HepG2 (cell line): Measurements from ENCODE around the gene BRCA1. TPM values are rescaled to one million over a fixed set of nuclear protein-coding genes. Genes with fewer than 3 reads are reported as not detected.

Source experiments
- ATF7-NPFF ChIP-seq: sonication (generic); formaldehyde crosslinking; IDR thresholded peaks from 2 replicates; pipeline ENCODE4 v1.8.1; 2023; ENCODE audit warnings: mild to moderate bottlenecking, low read depth, missing genetic modification reagents, moderate library complexity
- DNMT1 ChIP-seq: sonication (generic); formaldehyde crosslinking; IDR thresholded peaks from 2 replicates; pipeline ENCODE4 v1.5.1; 2020; ENCODE audit warnings: mild to moderate bottlenecking, missing genetic modification reagents
- ETV5 ChIP-seq: IDR thresholded peaks from 2 replicates; pipeline ENCODE4 v1.6.1; 2018; ENCODE audit warnings: missing biosample characterization, missing genetic modification reagents, inconsistent platforms, borderline replicate concordance
- HNF4G ChIP-seq, 2 experiments: sonication (generic) in 1 of 2; formaldehyde crosslinking in 1 of 2; IDR thresholded peaks; 2 replicates each; pipeline versions ENCODE4 v1.4.0 to v1.6.1; 2011 to 2020; ENCODE audit warnings: borderline replicate concordance in 2 of 2, low read depth in 2 of 2, mild to moderate bottlenecking in 2 of 2, low read length in 1 of 2, missing genetic modification reagents in 1 of 2, moderate library complexity in 1 of 2
- JUNB ChIP-seq: sonication (generic); formaldehyde crosslinking; IDR thresholded peaks from 2 replicates; pipeline ENCODE4 v1.8.0; 2022; ENCODE audit warnings: missing genetic modification reagents, mild to moderate bottlenecking, borderline replicate concordance
- KMT2A ChIP-seq: sonication (generic); formaldehyde crosslinking; IDR thresholded peaks from 2 replicates; pipeline ENCODE4 v1.4.0; 2020; ENCODE audit warnings: missing genetic modification reagents
- NFKB2 ChIP-seq: sonication (generic); formaldehyde crosslinking; IDR thresholded peaks from 2 replicates; pipeline ENCODE4 v1.4.0; 2020; ENCODE audit warnings: missing genetic modification reagents, borderline replicate concordance
- SIN3A ChIP-seq: IDR thresholded peaks from 2 replicates; pipeline ENCODE4 v1.6.1; 2011; ENCODE audit warnings: low read depth, mild to moderate bottlenecking, control low read depth, low read length, borderline replicate concordance
- SP1 ChIP-seq, 2 experiments: fragments of 450-650 bp in 1 of 2; sonication (generic) in 1 of 2; formaldehyde crosslinking in 1 of 2; IDR thresholded peaks; 2 replicates each; pipeline versions ENCODE4 v1.4.0 to v1.6.1; 2016 to 2020; ENCODE audit warnings: missing genetic modification reagents in 1 of 2
- TIGD3 ChIP-seq: sonication (generic); formaldehyde crosslinking; IDR thresholded peaks from 2 replicates; pipeline ENCODE4 v1.5.1; 2020; ENCODE audit warnings: mild to moderate bottlenecking, missing genetic modification reagents, borderline replicate concordance
- ZBED4 ChIP-seq: sonication (generic); formaldehyde crosslinking; IDR thresholded peaks from 2 replicates; pipeline ENCODE4 v1.4.0; 2020; ENCODE audit warnings: missing genetic modification reagents, borderline replicate concordance
- ZBTB10 ChIP-seq: sonication (generic); formaldehyde crosslinking; IDR thresholded peaks from 2 replicates; pipeline ENCODE4 v1.4.0; 2020; ENCODE audit warnings: missing genetic modification reagents, borderline replicate concordance
- ZFP90 ChIP-seq: sonication (generic); formaldehyde crosslinking; IDR thresholded peaks from 2 replicates; pipeline ENCODE4 v1.8.0; 2022; ENCODE audit warnings: missing genetic modification reagents, mild to moderate bottlenecking, inconsistent platforms, borderline replicate concordance
- ZNF296 ChIP-seq: sonication (generic); formaldehyde crosslinking; conservative IDR thresholded peaks from 2 replicates; pipeline ENCODE4 v1.5.0; 2020; ENCODE audit warnings: mild to moderate bottlenecking, missing genetic modification reagents
- ZNF576 ChIP-seq: sonication (generic); formaldehyde crosslinking; IDR thresholded peaks from 2 replicates; pipeline ENCODE4 v1.4.0; 2020; ENCODE audit warnings: mild to moderate bottlenecking, missing genetic modification reagents
- ZNF629 ChIP-seq: sonication (generic); formaldehyde crosslinking; conservative IDR thresholded peaks from 2 replicates; pipeline ENCODE4 v1.5.0; 2020; ENCODE audit warnings: missing genetic modification reagents
- ZNF703 ChIP-seq: sonication (generic); formaldehyde crosslinking; IDR thresholded peaks from 2 replicates; pipeline ENCODE4 v1.5.1; 2020; ENCODE audit warnings: missing genetic modification reagents, mild to moderate bottlenecking, moderate library complexity, borderline replicate concordance
- ZNF75D ChIP-seq: sonication (generic); formaldehyde crosslinking; IDR thresholded peaks from 2 replicates; pipeline ENCODE4 v1.8.1; 2023; ENCODE audit warnings: missing genetic modification reagents, mild to moderate bottlenecking, borderline replicate concordance
- polyA plus RNA-seq, 8 experiments: library from polyadenylated mRNA; depleted of rRNA in 3 of 8; stranded (reverse) in 7 of 8; unstranded in 1 of 8; fragments of >200 nt; fragmentation: Illumina TruSeq in 4 of 8; extraction: Trizol in 4 of 8; gene quantifications; 2 replicates each; pipeline versions ENCODE4 v1.2.1 to v1.2.3, GENCODE V29; 2011 to 2016; ENCODE audit warnings: low read depth in 4 of 8, missing spikeins in 1 of 8, mixed read lengths in 1 of 8; ENCODE audit not compliant: insufficient read depth in 1 of 8
- total RNA-seq, 5 experiments: library from RNA; depleted of rRNA; stranded (reverse); fragments of >200 nt; fragmentation: Illumina TruSeq; extraction: Trizol; gene quantifications; 2 replicates each; pipeline ENCODE4 v1.2.3, GENCODE V29; 2016; ENCODE audit warnings: low read depth in 1 of 5

Gene BRCA1
- total and polyA plus RNA-seq, 2 of the 13 experiments (the other 11 are each of a cell fraction or from before 2014, with no cell fraction given): 13.3 to 37.5 TPM

GRCh38 chr17:43024407-43025289 is 100.5 kb downstream of the BRCA1 start, which contains the start of gene RND2 (continued):
- TF ChIP-seq ZBTB10 (no peak), ZNF629 (CRISPR knock-in tag) (no peak), ZNF576 (CRISPR knock-in tag) (0 out of 2 replicates have a peak, but pooled peaks have one; percentile 23), TIGD3 (CRISPR knock-in tag) (no peak), DNMT1 (CRISPR knock-in tag) (no peak), ZNF75D (no peak), ATF7-NPFF (CRISPR knock-in tag) (peak; percentile 56; the same call in 1 of the 2 replicates), NFKB2 (peak; percentile 65; the same call in 1 of the 2 replicates), ZFP90 (CRISPR knock-in tag) (0 out of 2 replicates have a peak, but pooled peaks have one; percentile 48), ETV5 (CRISPR knock-in tag) (peak; percentile 62; the same call in 1 of the 2 replicates), SP1 (IDR thresholded peaks at IDR 0.05) (no peak), SP1 (CRISPR knock-in tag; IDR thresholded peaks at IDR 0.05) (0 out of 2 replicates have a peak, but pooled peaks have one; percentile 45), ZBED4 (CRISPR knock-in tag) (peak; percentile 47; the same call in 1 of the 2 replicates), JUNB (CRISPR knock-in tag) (no peak), HNF4G (IDR thresholded peaks at IDR 0.05; ENCODE audit: borderline replicate concordance, low read depth, low read length) (peak; percentile 37; the same call in 1 of the 2 replicates), HNF4G (CRISPR knock-in tag; IDR thresholded peaks at IDR 0.05; ENCODE audit: borderline replicate concordance, low read depth) (0 out of 2 replicates have a peak, but pooled peaks have one; percentile 36), SIN3A (peak; percentile 92; the same call in 1 of the 2 replicates), ZNF296 (CRISPR knock-in tag) (no peak), ZNF703 (CRISPR knock-in tag) (no peak), KMT2A (CRISPR knock-in tag) (peak; percentile 70)
